ENCODE measurements around the gene RAB40C. TPM values are rescaled to one million over a fixed set of nuclear protein-coding genes. Genes with fewer than 3 reads are reported as not detected.

The RAB40C gene
- total RNA-seq, 1 donor from 2014 or later = 22.5 TPM

DNA sequence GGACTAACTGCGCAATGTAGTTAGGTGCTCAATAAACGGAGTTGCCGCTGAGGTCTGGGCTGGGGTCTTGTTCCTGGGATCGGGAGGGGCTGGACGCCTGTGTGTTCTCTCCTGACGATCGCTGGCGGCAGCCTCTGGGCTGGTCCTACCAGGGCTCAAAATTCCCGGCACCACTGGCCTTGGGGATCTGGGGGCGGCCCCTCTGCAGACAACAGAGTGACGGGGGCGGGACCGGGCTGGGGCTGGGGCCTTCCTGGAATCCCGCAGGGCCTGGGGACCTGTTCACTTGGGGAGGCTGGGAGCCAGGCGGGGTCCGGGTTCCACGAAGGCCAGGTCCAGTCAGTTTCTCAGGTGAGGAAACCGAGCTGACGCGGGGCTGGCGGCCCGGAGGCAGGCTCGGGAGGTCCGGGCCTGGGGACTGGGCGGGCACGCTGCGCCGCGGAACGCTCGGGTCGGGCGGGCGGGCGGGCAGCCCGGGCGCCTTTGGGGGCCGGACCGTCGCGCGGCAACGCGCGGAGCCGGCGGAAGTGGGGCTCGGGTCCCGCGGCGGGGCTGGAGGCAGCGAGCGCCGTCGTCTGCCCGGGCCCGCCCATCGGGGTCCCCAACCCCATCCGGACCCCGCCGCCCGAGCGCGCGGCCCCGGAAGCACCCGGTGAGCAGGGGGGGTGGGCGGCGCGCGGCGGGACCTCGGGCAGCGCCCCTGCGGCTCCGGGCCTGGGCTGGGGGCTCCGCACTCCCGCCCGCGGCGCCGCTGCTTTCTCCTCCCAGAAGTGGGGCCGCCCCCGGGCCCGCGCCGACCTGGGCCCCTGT lies 20.2 kb upstream of the RAB40C start, which contains the start of gene PIGQ:
Gene PIGQ (plus strand): TSS at position 524 of the 810 bp plus-strand sequence. CDS start 4,107 bp downstream, outside the sequence.
- peak; percentile 83 for DNase-seq (ENCODE audit: low spot score)
- ATAC-seq = peak; percentile 62
- intact Hi-C loops (cut with DNase I) = no loop called here

GRCh38 chr16:572865-573650 lies 16.8 kb upstream of the RAB40C start:
- DNase-seq (ENCODE audit: low spot score) (no peak), ATAC-seq (no peak)
- intact Hi-C loops (cut with DNase I) = no loop called here

GRCh38 chr16:574021-574760 lies 15.7 kb upstream of the RAB40C start:
- DNase-seq (ENCODE audit: low spot score) (no peak), ATAC-seq (no peak)
- intact Hi-C loops (cut with DNase I) = no loop called here

DNA sequence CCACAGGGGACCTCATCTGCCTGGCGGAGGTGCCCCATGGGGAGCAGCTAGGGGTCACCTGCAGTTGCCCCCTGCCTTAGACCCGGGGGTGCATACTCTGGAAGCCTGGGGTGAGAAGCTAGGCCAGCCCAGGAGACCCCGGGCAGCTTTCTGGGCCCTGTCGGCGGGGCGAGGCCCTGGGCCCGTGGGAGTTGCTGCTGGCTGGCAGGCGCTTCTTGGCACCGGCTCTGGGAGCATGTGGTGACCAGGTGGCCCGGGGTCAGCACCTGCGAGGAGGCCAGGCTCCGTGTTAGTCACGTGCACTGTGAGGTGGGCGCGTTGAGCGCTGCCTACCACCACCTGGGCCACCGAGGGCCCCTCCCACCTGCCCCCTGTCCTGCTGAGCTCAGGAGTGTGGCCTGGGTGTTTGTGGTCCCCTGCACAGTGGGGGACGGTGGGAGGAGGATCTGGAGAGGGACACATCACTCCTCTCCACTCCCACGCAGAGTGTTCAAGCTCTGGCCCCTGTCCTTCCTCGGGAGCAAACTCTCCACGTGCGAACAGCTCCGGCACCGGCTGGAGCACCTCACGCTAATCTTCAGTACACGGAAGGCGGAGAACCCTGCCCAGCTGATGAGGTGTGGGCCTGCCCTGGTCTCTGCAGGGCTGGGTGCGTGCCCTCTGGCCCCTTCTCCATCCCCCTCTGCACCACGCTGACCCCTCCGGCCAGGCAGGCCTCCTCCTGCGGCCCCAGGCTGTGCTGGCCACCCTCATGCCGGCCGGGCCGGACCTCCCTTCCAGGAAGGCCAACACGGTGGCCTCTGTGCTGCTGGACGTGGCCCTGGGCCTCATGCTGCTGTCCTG lies 14.3 kb upstream of the RAB40C start:
- DNase-seq (ENCODE audit: low spot score) (no peak), ATAC-seq (no peak)
- intact Hi-C loops (cut with DNase I) = no loop called here

DNA sequence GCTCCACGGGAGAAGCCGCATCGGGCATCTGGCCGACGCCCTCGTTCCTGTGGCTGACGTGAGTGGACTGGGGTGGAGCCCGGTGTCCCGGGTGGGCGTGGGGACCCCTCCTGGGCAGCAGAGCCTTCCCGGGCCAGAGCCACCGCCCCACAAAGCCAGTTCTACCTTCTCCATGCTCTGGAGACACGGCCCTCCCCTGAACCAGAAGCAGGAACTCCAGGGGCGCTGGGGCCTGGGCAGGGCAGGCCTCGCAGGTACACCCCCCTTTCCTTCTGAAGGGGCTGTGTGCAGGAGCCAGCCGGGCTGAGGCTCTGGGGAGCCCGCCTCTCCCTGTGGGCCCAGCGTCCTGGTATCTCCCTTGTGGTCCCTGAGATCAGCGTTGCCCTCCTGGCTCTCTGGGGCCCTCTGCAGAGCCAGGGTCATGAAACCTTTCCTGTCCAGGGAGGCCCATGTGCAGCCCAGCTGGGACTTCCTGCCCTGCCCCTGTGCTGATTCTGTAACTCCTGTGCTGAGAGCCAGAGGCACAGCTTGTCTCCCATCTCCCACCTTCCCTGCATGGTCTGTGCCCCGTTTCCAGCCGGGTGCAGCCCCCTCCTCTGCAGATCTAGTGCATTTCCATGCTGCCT lies 13.6 kb upstream of the RAB40C start:
- no peak for ATAC-seq
- intact Hi-C loops (cut with DNase I) = no loop called here

GRCh38 chr16:576823-577201 lies 13.1 kb upstream of the RAB40C start:
- intact Hi-C loops (cut with DNase I) = no loop called here
- DNase-seq (ENCODE audit: low spot score) (no peak), ATAC-seq (no peak)

More for the DNA sequence above, 13.6 kb upstream of the RAB40C start:
- DNase-seq (ENCODE audit: low spot score) = no peak

DNA sequence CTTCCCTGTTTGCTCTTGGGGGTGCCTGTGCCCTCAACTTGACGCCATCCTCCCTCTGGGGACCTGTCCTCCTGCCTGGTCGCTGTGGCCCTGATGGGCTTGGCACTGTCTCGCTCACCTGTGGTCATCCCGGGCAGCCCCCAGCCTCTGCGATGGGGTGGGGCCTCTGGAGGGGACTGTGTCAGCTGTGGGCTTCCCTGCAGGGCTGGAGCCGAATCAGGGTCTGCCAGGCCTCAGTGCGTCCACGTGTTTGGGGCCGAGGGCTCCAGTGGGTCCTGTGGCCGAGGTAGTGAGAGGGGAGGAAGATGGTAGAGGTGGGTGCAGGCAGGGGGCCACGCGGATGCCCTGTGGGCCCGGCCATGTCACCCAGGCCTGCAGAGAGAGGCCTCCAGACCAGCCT lies 12.1 kb upstream of the RAB40C start:
- DNase-seq (ENCODE audit: low spot score) (no peak), ATAC-seq (no peak)
- intact Hi-C loops (cut with DNase I) = no loop called here

- DNase-seq (ENCODE audit: low spot score) (no peak), ATAC-seq (no peak)
- intact Hi-C loops (cut with DNase I) = no loop called here
These were observed 11.5 kb upstream of the RAB40C start for GRCh38 chr16:578232-578869.

GRCh38 chr16:578870-579405 lies 10.9 kb upstream of the RAB40C start:
- DNase-seq (ENCODE audit: low spot score) = peak; percentile 84
- intact Hi-C loops (cut with DNase I) = no loop called here
- peak; percentile 80 for ATAC-seq

- intact Hi-C loops (cut with DNase I) = loop anchor here (10.0 kb wide), 1 partner anchor 74 kb away; no protein-coding TSS in a partner anchor
- ATAC-seq (no peak), DNase-seq (ENCODE audit: low spot score) (no peak)
These were observed 9.5 kb upstream of the RAB40C start for GRCh38 chr16:580141-580945.

DNA sequence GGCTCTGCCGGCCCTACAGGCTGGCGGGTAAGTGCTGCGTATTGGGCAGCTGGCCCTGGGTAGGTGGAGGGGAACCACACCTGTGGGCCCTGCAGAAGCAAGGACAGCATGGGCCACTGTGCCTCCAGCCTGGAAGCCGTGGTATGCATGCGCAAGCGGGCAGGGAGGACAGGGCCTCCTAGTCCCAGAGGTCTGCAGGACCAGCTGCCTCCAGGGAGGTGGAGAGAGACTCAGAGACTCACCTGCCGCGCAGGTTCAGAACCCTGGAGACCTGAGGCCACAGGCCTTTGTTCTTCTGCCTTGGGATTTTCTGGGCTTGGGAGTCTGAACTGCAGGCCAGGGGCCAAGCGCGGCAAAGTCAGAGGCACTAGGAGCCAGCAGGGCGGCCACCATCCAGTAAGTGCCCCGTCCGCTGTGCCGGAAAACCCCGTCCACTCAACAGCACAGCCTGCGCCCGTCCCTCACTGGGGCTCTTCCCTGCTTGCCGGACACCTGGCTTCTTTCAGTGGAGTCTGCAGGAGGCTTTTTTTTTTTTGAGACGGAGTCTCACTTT lies 8.8 kb upstream of the RAB40C start:
- no peak for DNase-seq (ENCODE audit: low spot score)
- intact Hi-C loops (cut with DNase I) = loop anchor here (10.0 kb wide), 1 partner anchor 74 kb away; no protein-coding TSS in a partner anchor
- no peak for ATAC-seq

DNA sequence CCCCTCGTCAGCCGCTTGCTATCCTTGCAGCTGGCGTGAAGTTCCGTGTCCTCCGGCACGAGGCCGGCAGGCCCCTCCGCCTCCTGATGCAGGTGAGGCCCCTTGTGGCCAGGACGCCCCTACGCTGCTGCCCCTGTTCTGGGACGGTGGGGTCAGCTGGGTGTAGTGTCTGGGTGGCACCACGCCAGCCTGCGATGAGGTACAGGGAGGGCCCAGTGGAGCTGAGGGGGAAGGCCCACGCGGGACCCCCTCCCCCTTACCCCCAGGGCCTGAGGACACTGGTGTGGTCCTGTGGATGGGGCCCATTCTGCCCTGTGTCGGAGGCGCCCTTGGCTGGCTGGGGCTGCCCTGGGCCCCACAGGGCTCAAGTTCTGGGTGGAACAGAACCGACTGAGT lies 7.7 kb upstream of the RAB40C start:
- DNase-seq (ENCODE audit: low spot score) (no peak), ATAC-seq (no peak)
- intact Hi-C loops (cut with DNase I) = loop anchor here (10.0 kb wide), 1 partner anchor 73 kb away; no protein-coding TSS in a partner anchor

DNA sequence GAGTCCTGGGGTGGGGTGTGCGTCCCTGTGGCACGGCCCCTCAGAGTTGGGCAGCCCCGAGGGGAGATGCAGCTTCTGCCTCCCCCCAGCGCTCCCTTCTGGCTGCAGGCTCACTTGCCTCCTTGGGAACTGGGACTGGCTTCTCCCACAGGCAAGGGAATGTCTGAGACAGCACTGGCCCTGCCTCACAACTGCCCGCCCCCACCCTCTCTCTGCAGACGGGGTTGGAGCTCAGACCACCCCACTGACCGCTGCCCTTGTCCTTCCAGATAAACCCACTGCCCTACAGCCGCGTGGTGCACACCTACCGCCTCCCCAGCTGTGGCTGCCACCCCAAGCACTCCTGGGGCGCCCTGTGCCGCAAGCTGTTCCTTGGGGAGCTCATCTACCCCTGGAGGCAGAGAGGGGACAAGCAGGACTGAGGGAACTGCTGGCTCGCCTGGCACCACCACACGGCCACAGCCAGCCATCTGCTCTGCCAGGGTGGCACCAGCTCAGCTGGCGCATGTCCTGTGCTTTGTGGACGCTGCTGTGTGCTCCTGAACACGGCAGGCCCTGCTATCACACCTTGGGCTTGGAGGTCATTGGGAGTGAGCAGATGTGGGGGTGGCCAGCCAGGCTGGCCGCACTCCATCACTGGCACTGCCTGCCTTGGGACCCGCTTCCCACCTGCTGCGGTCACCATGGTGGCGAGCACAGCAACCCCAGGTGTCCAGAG lies 7.1 kb upstream of the RAB40C start:
- intact Hi-C loops (cut with DNase I) = loop anchor here (10.0 kb wide), 1 partner anchor 72 kb away; no protein-coding TSS in a partner anchor
- no peak for ATAC-seq
- no peak for DNase-seq (ENCODE audit: low spot score)

- DNase-seq (ENCODE audit: low spot score) (no peak), ATAC-seq (no peak)
- intact Hi-C loops (cut with DNase I) = loop anchor here (10.0 kb wide), 1 partner anchor 71 kb away; no protein-coding TSS in a partner anchor
These were observed 6.4 kb upstream of the RAB40C start for GRCh38 chr16:583470-583814.

GRCh38 chr16:583815-584591 lies 5.9 kb upstream of the RAB40C start:
- DNase-seq (ENCODE audit: low spot score) = no peak
- intact Hi-C loops (cut with DNase I) = loop anchor here (10.0 kb wide), 1 partner anchor 71 kb away; no protein-coding TSS in a partner anchor

More at GRCh38 chr16:583815-584591, 5.9 kb upstream of the RAB40C start:
- ATAC-seq = no peak

Measured in sciatic nerve (tissue), 2 donors.